K562 (cell line): ENCODE results near the gene UBL5.

ENCODE experiments used
- ADNP ChIP-seq: fragments of 200-800 bp; sonication (Bioruptor generic); IDR thresholded peaks from 2 replicates; pipeline ENCODE4 v1.6.1; 2016; ENCODE audit warnings: missing genetic modification characterization, missing compliant biosample characterization
- ARID4B ChIP-seq: sonication (generic); formaldehyde crosslinking; IDR thresholded peaks from 2 replicates; pipeline ENCODE4 v1.8.0; 2022; ENCODE audit warnings: mild to moderate bottlenecking, missing genetic modification reagents
- EZH2 ChIP-seq: IDR thresholded peaks from 2 replicates; pipeline ENCODE4 v1.6.1; 2012; ENCODE audit warnings: low read depth, mild to moderate bottlenecking, inconsistent platforms, low read length, borderline replicate concordance
- GATAD2B ChIP-seq: fragments of 450-650 bp; IDR thresholded peaks from 2 replicates; pipeline ENCODE4 v1.6.1; 2017; ENCODE audit warnings: mild to moderate bottlenecking, borderline replicate concordance
- MAFK ChIP-seq: IDR thresholded peaks from 2 replicates; pipeline ENCODE4 v1.6.1; 2011; ENCODE audit warnings: low read length, improper control_type of control experiment
- NONO ChIP-seq, 2 experiments: fragments of 200-400 bp in 1 of 2; fragments of 450-650 bp in 1 of 2; formaldehyde crosslinking in 1 of 2; IDR thresholded peaks; 2 replicates each; pipeline ENCODE4 v1.6.1; 2017; ENCODE audit warnings: low read depth in 2 of 2, mild to moderate bottlenecking in 2 of 2, moderate library complexity in 2 of 2, low read length in 1 of 2
- PML ChIP-seq: IDR thresholded peaks from 2 replicates; pipeline ENCODE4 v1.6.1; 2012; ENCODE audit warnings: low read length, inconsistent platforms
- SP1 ChIP-seq: sonication (generic); formaldehyde crosslinking; IDR thresholded peaks from 2 replicates; pipeline ENCODE4 v1.8.1; 2022; ENCODE audit warnings: mild to moderate bottlenecking, missing genetic modification reagents
- THAP12 ChIP-seq: fragments of 250-450 bp; sonication (Bioruptor Pico); IDR thresholded peaks from 2 replicates; pipeline ENCODE4 v1.9.0; 2021; ENCODE audit warnings: mild to moderate bottlenecking, inconsistent platforms
- ZNF124 ChIP-seq: sonication (generic); formaldehyde crosslinking; IDR thresholded peaks from 2 replicates; pipeline ENCODE4 v1.8.1; 2022; ENCODE audit warnings: missing genetic modification reagents
- ZNF407 ChIP-seq: fragments of 450-650 bp; IDR thresholded peaks from 2 replicates; pipeline ENCODE4 v1.6.1; 2016; ENCODE audit warnings: low read depth
- TF ChIP-seq, protein P1 (sequence below): fragments of 250-450 bp; sonication (Bioruptor Pico); IDR thresholded peaks from 2 replicates; pipeline ENCODE4 v1.5.0; 2020; ENCODE audit warnings: mild to moderate bottlenecking, borderline replicate concordance
- TF ChIP-seq, protein P2 (sequence below): fragments of 250-450 bp; sonication (Bioruptor Pico); IDR thresholded peaks from 2 replicates; pipeline ENCODE4 v1.8.0; 2021; ENCODE audit warnings: borderline replicate concordance, mild to moderate bottlenecking, moderate library complexity; ENCODE audit not compliant: poor library complexity, severe bottlenecking

DNA sequence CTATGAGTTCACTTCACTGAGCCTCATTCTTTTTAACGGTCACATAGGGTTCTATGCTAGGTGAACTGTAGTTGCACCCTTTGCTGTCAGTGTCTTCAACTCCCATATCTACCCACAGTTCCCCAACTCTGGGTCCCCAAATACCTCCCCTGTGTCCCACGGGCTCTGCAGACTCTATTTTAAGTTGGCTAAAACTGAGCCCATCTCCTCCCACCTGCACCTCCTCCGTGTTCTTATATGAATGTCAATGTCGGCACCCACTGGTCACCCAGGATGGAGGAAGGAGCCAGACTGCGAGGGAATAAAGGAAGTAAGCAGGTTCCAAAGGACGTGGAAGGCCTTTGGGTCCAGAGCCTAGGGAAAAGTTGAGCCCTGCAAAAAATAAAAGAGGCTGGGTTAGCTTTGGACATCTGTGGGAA, 6.6 kb downstream of the UBL5 start:
- TF ChIP-seq EZH2 (no peak), MAFK (no peak), ZNF407 (no peak), PML (0 out of 2 replicates have a peak, but pooled peaks have one; percentile 33), NONO (IDR thresholded peaks at IDR 0.05; ENCODE audit: low read depth in 2 of 2, low read length in 1 of 2) (no peak), GATAD2B (no peak), ADNP (tag) (no peak), ARID4B (CRISPR knock-in tag) (no peak), THAP12 (CRISPR knock-in tag) (no peak), SP1 (CRISPR knock-in tag) (no peak), ZNF124 (CRISPR knock-in tag) (no peak)
- TF ChIP-seq, protein P1, sequence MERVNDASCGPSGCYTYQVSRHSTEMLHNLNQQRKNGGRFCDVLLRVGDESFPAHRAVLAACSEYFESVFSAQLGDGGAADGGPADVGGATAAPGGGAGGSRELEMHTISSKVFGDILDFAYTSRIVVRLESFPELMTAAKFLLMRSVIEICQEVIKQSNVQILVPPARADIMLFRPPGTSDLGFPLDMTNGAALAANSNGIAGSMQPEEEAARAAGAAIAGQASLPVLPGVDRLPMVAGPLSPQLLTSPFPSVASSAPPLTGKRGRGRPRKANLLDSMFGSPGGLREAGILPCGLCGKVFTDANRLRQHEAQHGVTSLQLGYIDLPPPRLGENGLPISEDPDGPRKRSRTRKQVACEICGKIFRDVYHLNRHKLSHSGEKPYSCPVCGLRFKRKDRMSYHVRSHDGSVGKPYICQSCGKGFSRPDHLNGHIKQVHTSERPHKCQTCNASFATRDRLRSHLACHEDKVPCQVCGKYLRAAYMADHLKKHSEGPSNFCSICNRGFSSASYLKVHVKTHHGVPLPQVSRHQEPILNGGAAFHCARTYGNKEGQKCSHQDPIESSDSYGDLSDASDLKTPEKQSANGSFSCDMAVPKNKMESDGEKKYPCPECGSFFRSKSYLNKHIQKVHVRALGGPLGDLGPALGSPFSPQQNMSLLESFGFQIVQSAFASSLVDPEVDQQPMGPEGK = no peak
- TF ChIP-seq, protein P2, sequence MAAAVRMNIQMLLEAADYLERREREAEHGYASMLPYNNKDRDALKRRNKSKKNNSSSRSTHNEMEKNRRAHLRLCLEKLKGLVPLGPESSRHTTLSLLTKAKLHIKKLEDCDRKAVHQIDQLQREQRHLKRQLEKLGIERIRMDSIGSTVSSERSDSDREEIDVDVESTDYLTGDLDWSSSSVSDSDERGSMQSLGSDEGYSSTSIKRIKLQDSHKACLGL (CRISPR knock-in tag) = no peak
